ENCODE results near the gene PGLYRP3.

PGLYRP3 gene

GRCh38 chr1:153253693-153254092, 59.1 kb downstream of the PGLYRP3 start:
- DNase-seq = no peak

GRCh38 chr1:153253076-153253475, 59.7 kb downstream of the PGLYRP3 start:
- no peak for DNase-seq

GRCh38 chr1:153251988-153252387, 60.8 kb downstream of the PGLYRP3 start:
- no peak for DNase-seq

GRCh38 chr1:153251562-153251961, 61.2 kb downstream of the PGLYRP3 start:
- no peak for DNase-seq

GRCh38 chr1:153251087-153251486, 61.7 kb downstream of the PGLYRP3 start:
- DNase-seq = no peak

- DNase-seq = no peak
Measured at GRCh38 chr1:153250166-153250565, 62.6 kb downstream of the PGLYRP3 start.

- DNase-seq = no peak
Measured at GRCh38 chr1:153248176-153248879, 64.4 kb downstream of the PGLYRP3 start.

Measured in fibroblast of skin of right biceps (primary cell).